G401.6 (cell line): ENCODE data around the gene FAM228B.
"Not testable (repeated sequence)": the region's sequence is repeated elsewhere in the genome, so short reads cannot be mapped to it uniquely, and the experiment has no call there.

Experiments
- FAIRE-seq: peaks from 2 replicates; lab custom pipeline; 2012; peaks lifted over from hg19 to GRCh38; lab: Jason Lieb, UNC

Gene FAM228B

GRCh38 chr2:24102677-24103076 lies 20.6 kb upstream of the FAM228B start:
- no peak for FAIRE-seq

GRCh38 chr2:24104110-24104650 lies 19.1 kb upstream of the FAM228B start:
- no peak for FAIRE-seq

GRCh38 chr2:24104906-24105305 lies 18.4 kb upstream of the FAM228B start:
- FAIRE-seq, result no peak

GRCh38 chr2:24105816-24106215 lies 17.5 kb upstream of the FAM228B start:
- no peak for FAIRE-seq

GRCh38 chr2:24106786-24107185 lies 16.5 kb upstream of the FAM228B start:
- no peak for FAIRE-seq

GRCh38 chr2:24107336-24107735 lies 15.9 kb upstream of the FAM228B start:
- no peak for FAIRE-seq

- FAIRE-seq, result not testable (repeated sequence)
These were observed 13.8 kb upstream of the FAM228B start for GRCh38 chr2:24109431-24109830.

- FAIRE-seq, result no peak
These were observed 12.5 kb upstream of the FAM228B start for GRCh38 chr2:24110660-24111303.

GRCh38 chr2:24111407-24111901 lies 11.8 kb upstream of the FAM228B start:
- no peak for FAIRE-seq

GRCh38 chr2:24115057-24115456 lies 8.2 kb upstream of the FAM228B start:
- no peak for FAIRE-seq

GRCh38 chr2:24117902-24118301 lies 5.4 kb upstream of the FAM228B start:
- FAIRE-seq, result no peak

GRCh38 chr2:24121066-24121465 lies 2.2 kb upstream of the FAM228B start:
- no peak for FAIRE-seq

GRCh38 chr2:24121469-24121868 lies 1.8 kb upstream of the FAM228B start:
- no peak for FAIRE-seq

- FAIRE-seq, result no peak
These were observed 689 bp upstream of the FAM228B start for GRCh38 chr2:24122366-24123194.

- no peak for FAIRE-seq
These were observed 782 bp downstream of the FAM228B start for GRCh38 chr2:24123922-24124580.

- FAIRE-seq, result no peak
These were observed 2.7 kb downstream of the FAM228B start for GRCh38 chr2:24125956-24126355.

- FAIRE-seq, result no peak
These were observed 9.3 kb downstream of the FAM228B start for GRCh38 chr2:24132543-24132942.

GRCh38 chr2:24140305-24140704 lies 17.0 kb downstream of the FAM228B start:
- FAIRE-seq, result not testable (repeated sequence)

GRCh38 chr2:24147364-24147763 lies 24.1 kb downstream of the FAM228B start:
- FAIRE-seq, result no peak

- no peak for FAIRE-seq
These were observed 29.3 kb downstream of the FAM228B start for GRCh38 chr2:24152413-24153197.

GRCh38 chr2:24153478-24153877 lies 30.2 kb downstream of the FAM228B start:
- no peak for FAIRE-seq

GRCh38 chr2:24158131-24158530 lies 34.9 kb downstream of the FAM228B start:
- no peak for FAIRE-seq
